Hematopoietic multipotent progenitor cell (in vitro differentiated cells): ENCODE measurements around the gene DLX1. TPM values are rescaled to one million over a fixed set of nuclear protein-coding genes. Genes with fewer than 3 reads are reported as not detected.

Experiments
- DNase-seq, 3 donors: peaks; one replicate each; pipeline ENCODE4 v3.0.0-alpha.2; 2011 to 2015; ENCODE audit warnings: low read depth in 2 of 3, low spot score in 2 of 3
- total RNA-seq: library from RNA; depleted of rRNA; stranded (reverse); fragments of >200 nt; gene quantifications from one replicate; pipeline ENCODE4 v1.2.3, GENCODE V29; 2012

The DLX1 gene
- total RNA-seq, 1 donor, result not detected

- DNase-seq, result peak in 2 of 3 donors; percentile 65
Observed at GRCh38 chr2:172086241-172087206, 1.2 kb downstream of the DLX1 start.

DNA sequence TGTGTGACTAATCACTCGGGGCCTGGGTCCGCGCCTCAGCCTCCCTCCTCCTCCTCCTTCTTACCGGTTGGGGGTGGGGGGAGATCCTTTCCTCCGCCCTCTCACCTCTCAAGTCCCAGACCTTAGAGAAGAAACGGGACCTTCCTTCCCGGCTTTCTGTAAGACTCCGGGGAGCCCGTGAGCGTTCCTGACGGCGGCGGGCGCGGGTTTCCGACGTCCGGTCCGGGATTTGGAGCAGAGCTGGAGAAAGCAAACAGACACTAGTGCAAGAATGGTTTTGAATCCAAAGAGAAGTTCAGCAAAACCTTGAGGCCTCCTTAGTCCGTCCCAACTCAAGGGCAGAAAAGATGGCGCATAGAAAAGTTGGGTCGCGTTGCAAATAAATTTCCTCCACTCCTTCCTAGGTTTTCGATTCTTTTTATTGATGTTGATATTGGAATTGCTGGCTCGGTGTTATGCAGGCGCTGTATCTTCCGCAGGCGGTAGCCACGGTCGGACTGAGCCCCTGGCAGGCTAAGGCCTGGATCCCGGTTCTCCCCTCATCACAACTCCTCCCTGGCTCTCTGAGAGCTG is 2.0 kb downstream of the DLX1 start:
- peak in 2 of 3 donors; percentile 11 to 26 for DNase-seq

GRCh38 chr2:172087780-172088244 is 2.5 kb downstream of the DLX1 start:
- DNase-seq, result peak in 1 of 3 donors; percentile 19

DNA sequence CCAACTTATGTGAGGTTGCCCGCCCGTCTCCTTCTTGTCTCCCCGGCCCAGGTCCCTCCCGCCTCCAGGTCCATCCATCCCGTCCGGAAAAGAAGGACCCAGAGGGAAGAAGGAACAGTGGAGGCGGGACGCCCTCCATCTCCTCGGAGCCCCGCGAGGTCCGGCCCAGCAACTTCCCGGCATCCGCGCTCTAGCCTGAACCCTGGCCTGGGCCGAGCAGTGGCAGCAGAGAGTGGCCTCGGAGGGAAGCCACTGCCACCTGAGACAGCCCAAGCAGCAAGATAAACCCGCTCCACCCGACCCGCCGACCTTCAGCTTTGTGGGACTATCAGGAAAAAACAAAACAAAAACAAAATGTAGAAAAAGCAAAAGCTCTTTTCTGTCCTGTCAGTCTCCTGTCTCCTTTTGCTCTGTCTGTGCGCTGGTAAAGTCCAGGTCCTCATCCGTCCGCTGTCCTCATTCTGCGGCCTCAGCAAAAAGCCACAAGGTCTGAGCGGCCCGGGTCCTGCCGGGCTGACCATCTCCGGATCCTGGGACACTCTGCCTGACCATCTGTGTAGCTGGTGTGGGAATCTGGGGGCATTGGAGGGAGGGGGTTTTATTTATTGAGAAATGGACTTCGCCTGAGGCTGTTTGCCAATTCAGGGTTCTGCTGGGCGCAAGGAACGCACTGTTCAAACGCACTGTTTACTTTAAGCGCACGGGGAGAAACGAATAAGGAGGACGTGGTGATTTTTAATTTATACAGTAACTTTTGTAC is 3.1 kb downstream of the DLX1 start:
- peak in 2 of 3 donors; percentile 18 to 36 for DNase-seq

- peak in 2 of 3 donors; percentile 22 to 28 for DNase-seq
Observed at GRCh38 chr2:172089005-172089504, 3.7 kb downstream of the DLX1 start.

DNA sequence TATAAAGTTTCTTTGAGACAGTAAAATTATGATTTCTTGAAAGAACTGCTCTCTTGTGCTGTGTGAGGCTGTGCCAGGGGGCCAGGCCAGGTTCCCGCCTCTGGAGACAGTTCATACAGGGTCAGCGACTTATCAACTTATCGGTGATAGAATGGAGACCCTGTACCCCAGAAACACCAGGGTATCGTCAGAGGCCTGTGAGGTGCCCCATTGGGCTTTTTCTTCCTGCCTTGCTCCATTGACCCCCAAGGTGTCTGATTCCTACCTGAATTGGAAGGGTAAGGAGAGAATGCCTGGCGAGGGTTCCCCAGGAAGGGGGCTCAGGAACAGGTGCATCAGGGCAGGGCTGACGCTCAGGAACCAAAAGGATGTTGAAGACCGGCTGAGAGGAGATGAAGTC is 4.3 kb downstream of the DLX1 start:
- peak in 1 of 3 donors; percentile 11 for DNase-seq

DNA sequence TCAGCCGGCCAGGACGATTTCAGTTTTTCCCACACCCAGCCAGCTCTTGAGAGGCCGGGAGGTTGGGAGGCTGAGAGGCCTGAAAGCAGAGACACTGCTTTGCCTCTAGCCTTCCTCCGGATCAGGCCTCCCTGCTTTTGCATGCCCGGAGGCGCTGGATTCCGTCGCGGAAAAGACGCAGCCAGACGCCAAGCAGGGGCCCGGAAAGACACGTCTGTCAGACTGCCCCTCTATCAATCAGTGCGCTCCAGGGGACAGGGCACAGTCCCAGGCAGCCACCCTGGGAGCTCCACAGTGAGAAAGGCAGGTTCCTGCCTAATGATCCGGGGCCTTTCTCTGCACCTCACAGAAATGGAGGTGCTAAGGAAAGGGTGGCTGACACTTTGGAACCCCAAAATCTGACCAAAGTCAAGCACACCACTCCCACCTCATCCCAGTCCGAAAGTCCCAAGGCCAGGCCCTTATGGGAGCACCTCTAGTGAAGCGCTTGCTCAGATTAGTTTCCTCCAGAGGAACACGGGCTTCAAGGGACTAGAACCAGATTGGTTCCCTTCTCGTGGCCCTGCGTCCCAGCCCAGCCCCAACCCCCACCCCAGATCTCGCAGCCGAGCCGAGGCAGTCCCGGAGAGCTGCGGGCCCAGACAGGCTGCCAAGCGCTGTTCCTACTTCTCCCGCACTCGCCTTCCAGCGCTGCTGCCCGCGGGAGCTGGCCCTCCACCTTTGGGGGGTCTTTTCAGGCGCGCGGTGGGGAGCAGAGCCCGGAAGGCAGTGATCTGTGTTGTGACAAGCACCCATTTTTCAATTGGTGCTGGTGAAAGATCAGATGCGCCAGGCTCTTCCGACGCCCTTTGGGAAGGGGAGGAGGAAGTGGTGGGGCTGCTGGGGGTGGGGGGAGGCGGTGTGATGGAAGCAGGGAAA is 5.0 kb downstream of the DLX1 start:
- DNase-seq, result peak in 2 of 3 donors; percentile 16 to 22

GRCh38 chr2:172091000-172091641 is 5.8 kb downstream of the DLX1 start:
- DNase-seq, result peak in 2 of 3 donors; percentile 17 to 39

DNA sequence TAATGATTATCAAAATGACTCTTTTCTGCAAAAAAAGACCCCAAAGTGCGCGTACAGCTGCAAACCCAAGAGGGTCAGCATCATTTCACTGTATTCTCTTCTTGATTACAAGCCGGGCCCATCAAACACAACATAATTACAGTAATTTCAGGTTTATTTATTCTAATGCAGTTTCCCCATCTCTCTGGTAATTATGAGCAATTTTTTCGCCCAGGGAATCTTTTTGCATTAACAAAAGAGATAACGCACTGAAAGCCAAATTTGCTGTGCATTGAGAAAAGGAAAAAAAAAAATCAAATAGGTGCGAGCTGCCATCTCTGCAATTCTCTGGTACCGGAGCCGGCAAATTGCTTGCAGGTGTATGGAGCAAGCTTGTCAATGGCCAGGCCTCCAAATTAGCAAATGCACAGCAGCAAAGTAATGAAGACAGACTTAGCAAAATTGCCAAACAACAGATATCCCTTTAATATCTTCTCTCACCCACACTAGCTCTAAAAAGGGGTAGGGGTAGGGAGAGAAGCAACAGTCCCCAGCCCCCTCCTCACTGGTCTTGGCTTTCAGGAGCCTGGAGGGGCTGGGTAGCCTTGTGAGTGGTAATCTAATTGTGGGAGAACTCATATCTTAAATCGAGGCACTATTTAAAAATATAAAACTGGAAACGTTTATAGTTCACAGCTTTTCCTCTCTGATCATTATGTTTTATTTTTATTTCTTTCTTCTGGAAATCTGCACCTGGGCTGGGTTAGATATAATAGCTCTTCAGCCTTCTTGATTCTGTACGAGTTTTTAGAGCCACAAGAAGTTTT is 6.7 kb downstream of the DLX1 start:
- DNase-seq, result peak in 2 of 3 donors; percentile 26 to 39

GRCh38 chr2:172092716-172093415 is 7.6 kb downstream of the DLX1 start:
- peak in 2 of 3 donors; percentile 17 to 26 for DNase-seq

- peak in 2 of 3 donors; percentile 30 to 31 for DNase-seq
Observed at GRCh38 chr2:172093416-172094293, 8.3 kb downstream of the DLX1 start.

DNA sequence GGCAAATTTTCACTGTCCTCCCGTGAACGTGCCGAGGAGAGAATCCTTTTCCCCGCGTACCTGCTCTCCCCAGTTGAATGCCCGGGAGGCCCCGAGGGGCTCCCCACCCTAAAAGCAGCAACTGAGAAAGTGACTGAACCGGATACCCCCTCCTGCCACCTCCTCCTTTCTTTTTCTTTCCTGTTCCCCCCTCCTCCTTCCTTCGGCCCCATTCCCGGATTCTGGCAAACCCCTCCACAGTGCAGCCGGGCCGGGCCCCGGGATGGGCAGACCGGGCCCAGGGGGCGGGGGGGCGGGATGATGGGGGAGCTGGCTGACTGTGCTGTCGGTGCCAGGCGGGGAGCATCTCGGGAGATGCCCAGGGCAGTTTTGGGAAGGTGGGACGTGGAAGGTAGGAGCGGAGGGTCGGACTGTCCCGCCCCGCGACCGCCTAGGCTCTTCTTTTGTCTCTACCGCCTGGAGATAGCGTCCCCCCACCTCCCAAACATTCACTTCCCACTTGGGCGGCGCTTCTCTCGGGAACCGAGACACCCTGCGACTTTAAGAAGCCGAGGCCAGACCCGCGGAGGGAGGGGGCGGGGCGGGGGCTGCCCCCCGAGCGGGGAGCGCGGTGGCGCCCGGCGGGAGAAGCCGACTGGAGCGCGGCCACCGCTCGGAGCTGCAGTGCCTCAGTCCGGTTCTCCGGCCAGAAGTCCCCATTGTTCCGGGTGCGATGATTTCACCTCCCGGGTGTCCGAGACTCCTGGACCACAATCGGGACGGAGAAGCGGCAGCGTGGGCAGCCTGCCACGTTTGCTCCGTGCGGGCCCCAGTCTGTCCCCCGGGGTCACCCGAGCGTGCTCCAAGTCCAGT is 9.2 kb downstream of the DLX1 start:
- peak in 1 of 3 donors; percentile 8 for DNase-seq

DNA sequence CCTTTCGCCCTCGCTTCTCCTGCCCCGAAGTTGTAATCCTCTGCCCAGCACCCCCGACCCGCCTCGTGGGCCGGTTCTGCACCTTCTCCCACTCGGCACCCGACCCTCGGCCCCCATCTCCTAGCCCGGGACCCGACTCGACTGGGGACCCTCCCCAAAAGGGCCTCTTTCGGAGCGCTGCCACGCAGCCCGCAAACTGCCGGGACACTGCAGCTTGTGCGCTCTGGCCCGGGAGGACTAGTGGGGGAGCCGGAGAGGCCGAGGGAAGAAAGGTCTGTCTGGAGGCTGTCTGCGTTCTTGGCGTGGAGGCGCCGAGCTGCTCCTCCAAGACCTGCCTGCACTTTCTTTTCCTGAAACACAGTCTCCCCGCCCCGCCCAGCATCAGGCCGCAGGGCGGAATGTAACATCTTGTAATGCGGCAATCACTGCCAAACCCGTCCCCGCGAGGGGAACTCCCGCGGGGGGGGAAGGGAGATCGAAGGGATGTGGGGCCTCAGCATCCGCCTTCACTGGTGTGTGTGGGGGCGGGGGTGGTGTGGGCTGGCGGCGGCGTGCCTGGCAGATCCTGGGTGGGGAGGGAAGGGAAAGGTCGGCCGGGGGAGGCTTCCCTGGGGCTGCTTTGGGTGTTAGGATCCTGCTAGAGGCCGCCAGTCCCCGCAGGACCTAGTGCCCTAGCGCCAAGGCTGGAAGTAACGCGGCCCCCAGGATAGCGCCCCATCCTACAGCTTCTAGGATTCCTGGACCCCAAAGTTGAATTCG is 10.0 kb downstream of the DLX1 start:
- peak in 2 of 3 donors; percentile 65 to 71 for DNase-seq

DNA sequence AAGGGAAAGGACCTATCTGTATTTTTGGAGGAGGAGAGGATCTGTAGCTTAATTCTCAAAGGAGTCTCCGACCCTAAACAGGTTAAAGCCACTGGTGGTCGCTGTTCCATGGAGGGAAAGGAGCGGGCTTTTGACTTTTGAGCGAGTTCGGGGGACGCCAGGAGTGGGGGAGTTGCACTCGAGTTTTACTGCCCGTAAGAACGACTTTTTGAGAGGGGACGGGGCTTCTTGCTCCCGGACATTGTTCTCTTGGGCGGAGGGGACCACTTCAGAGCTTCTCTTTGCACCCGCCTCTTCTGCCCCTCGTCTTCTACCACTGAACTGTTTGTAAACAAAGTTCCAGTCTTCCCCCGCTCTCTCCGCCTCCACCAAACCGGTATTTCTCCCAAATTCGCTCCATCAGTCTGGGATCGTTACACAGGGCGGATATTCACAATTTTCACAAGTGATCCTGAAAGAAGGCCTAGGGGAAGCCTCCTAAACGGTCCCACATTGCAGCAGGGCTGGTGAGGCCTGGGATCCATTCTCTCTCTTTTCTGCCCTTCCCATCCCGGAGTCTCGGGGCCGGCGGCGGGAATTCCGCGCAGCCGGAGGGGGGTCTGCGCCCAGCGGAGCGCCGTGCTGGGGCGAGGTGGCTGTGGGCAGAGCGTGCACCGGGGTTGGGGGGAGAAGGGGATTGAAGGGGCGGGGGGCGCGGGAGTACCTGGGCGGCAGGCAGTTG is 10.8 kb downstream of the DLX1 start:
- DNase-seq, result peak in 2 of 3 donors; percentile 47
